ENCODE data around the gene SSBP4. TPM values are rescaled to one million over a fixed set of nuclear protein-coding genes. Genes with fewer than 3 reads are reported as not detected.
A peak's percentile ranks its signal among the peaks of the same experiment; 100 is the strongest.

Gene SSBP4
- total RNA-seq, 1 experiment from 2014 or later, result 51.2 TPM

DNA sequence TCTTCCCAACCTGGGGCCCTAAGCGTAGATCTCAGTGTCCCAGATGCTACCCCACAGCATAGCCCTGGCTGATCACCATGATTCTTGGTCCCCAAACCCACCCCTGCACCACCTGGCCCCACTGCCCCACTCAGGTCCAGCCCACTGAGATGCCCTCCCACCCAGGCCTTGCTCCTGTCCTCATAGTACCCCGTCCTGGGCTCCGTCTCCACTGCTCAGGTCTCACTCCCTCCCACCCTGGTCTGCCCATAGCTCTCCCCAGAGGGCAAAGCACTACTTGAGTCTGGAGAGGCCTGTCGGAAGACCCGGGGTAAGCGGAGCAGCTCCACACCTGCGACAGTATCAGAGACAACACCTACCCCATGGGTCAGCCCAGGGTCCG lies 54.5 kb downstream of the SSBP4 start:
- H3K4me1 Mint-ChIP-seq, result peaks cover 32% of the 10 kb centered on the region
- no peak overlapping the region for H3K27ac Mint-ChIP-seq
- CTCF ChIA-PET, result interaction anchor here (1.0 to 1.5 kb wide), 4 partner anchors 9 to 365 kb away, joined by 3 to 5 read pairs (median 4); no protein-coding TSS in a partner anchor

DNA sequence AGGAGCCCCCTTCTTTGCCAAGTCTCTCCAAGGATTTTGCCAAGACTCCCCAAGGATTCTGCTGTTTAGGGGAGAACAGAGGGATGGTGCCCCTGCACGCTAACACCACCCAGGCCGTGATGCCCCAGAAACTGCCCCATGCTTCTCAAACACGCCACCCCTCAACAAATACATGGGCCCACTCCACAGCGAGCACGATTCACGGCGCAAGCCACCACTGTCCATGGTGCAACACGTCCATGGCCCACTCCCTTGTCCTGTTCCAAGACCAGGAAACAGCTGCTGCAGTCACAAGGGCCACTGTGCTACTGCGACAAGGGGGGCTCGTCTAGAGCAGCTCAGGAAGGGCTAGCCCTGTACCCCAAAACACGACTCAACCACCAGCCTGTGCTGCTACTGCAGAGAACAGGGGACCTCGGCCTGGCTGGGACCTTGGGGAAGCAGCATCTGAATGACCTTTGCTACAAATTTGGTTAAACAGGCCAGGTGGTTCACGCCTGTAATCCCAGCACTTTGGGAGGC lies 55.2 kb downstream of the SSBP4 start:
- no peak for ATAC-seq
- POLR2A ChIA-PET, result interaction anchor here (0.8 kb wide), 1 partner anchor 14 kb away, joined by 3 read pairs; no protein-coding TSS in a partner anchor
- CTCF ChIA-PET, result interaction anchor here (1.0 to 1.5 kb wide), 2 partner anchors 8 to 10 kb away, joined by 4 to 5 read pairs; no protein-coding TSS in a partner anchor
- H3K27me3 Mint-ChIP-seq (ENCODE audit: low read depth), result no peaks in the 10 kb centered on the region
- TF ChIP-seq PRRX2 (CRISPR knock-in tag; IDR thresholded peaks at IDR 0.05) (no peak), RORB (CRISPR knock-in tag; IDR thresholded peaks at IDR 0.05) (no peak), CREB1 (CRISPR knock-in tag; IDR thresholded peaks at IDR 0.05) (no peak), ZNF416 (CRISPR knock-in tag; IDR thresholded peaks at IDR 0.05) (no peak), TEAD4 (CRISPR knock-in tag; IDR thresholded peaks at IDR 0.05) (no peak), SP1 (CRISPR knock-in tag; conservative IDR thresholded peaks at IDR 0.05) (no peak), CREM (CRISPR knock-in tag; IDR thresholded peaks at IDR 0.05) (no peak), RELA (CRISPR knock-in tag; IDR thresholded peaks at IDR 0.05; ENCODE audit: borderline replicate concordance) (no peak)
- TF ChIP-seq, protein P1, sequence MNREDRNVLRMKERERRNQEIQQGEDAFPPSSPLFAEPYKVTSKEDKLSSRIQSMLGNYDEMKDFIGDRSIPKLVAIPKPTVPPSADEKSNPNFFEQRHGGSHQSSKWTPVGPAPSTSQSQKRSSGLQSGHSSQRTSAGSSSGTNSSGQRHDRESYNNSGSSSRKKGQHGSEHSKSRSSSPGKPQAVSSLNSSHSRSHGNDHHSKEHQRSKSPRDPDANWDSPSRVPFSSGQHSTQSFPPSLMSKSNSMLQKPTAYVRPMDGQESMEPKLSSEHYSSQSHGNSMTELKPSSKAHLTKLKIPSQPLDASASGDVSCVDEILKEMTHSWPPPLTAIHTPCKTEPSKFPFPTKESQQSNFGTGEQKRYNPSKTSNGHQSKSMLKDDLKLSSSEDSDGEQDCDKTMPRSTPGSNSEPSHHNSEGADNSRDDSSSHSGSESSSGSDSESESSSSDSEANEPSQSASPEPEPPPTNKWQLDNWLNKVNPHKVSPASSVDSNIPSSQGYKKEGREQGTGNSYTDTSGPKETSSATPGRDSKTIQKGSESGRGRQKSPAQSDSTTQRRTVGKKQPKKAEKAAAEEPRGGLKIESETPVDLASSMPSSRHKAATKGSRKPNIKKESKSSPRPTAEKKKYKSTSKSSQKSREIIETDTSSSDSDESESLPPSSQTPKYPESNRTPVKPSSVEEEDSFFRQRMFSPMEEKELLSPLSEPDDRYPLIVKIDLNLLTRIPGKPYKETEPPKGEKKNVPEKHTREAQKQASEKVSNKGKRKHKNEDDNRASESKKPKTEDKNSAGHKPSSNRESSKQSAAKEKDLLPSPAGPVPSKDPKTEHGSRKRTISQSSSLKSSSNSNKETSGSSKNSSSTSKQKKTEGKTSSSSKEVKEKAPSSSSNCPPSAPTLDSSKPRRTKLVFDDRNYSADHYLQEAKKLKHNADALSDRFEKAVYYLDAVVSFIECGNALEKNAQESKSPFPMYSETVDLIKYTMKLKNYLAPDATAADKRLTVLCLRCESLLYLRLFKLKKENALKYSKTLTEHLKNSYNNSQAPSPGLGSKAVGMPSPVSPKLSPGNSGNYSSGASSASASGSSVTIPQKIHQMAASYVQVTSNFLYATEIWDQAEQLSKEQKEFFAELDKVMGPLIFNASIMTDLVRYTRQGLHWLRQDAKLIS (CRISPR knock-in tag; IDR thresholded peaks at IDR 0.05; ENCODE audit: borderline replicate concordance), result no peak
- TF ChIP-seq, protein P2, sequence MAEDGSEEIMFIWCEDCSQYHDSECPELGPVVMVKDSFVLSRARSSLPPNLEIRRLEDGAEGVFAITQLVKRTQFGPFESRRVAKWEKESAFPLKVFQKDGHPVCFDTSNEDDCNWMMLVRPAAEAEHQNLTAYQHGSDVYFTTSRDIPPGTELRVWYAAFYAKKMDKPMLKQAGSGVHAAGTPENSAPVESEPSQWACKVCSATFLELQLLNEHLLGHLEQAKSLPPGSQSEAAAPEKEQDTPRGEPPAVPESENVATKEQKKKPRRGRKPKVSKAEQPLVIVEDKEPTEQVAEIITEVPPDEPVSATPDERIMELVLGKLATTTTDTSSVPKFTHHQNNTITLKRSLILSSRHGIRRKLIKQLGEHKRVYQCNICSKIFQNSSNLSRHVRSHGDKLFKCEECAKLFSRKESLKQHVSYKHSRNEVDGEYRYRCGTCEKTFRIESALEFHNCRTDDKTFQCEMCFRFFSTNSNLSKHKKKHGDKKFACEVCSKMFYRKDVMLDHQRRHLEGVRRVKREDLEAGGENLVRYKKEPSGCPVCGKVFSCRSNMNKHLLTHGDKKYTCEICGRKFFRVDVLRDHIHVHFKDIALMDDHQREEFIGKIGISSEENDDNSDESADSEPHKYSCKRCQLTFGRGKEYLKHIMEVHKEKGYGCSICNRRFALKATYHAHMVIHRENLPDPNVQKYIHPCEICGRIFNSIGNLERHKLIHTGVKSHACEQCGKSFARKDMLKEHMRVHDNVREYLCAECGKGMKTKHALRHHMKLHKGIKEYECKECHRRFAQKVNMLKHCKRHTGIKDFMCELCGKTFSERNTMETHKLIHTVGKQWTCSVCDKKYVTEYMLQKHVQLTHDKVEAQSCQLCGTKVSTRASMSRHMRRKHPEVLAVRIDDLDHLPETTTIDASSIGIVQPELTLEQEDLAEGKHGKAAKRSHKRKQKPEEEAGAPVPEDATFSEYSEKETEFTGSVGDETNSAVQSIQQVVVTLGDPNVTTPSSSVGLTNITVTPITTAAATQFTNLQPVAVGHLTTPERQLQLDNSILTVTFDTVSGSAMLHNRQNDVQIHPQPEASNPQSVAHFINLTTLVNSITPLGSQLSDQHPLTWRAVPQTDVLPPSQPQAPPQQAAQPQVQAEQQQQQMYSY (CRISPR knock-in tag; IDR thresholded peaks at IDR 0.05), result no peak
- TF ChIP-seq, protein P3, sequence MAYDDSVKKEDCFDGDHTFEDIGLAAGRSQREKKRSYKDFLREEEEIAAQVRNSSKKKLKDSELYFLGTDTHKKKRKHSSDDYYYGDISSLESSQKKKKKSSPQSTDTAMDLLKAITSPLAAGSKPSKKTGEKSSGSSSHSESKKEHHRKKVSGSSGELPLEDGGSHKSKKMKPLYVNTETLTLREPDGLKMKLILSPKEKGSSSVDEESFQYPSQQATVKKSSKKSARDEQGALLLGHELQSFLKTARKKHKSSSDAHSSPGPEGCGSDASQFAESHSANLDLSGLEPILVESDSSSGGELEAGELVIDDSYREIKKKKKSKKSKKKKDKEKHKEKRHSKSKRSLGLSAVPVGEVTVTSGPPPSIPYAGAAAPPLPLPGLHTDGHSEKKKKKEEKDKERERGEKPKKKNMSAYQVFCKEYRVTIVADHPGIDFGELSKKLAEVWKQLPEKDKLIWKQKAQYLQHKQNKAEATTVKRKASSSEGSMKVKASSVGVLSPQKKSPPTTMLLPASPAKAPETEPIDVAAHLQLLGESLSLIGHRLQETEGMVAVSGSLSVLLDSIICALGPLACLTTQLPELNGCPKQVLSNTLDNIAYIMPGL (CRISPR knock-in tag; IDR thresholded peaks at IDR 0.05), result no peak
- TF ChIP-seq, protein P4, sequence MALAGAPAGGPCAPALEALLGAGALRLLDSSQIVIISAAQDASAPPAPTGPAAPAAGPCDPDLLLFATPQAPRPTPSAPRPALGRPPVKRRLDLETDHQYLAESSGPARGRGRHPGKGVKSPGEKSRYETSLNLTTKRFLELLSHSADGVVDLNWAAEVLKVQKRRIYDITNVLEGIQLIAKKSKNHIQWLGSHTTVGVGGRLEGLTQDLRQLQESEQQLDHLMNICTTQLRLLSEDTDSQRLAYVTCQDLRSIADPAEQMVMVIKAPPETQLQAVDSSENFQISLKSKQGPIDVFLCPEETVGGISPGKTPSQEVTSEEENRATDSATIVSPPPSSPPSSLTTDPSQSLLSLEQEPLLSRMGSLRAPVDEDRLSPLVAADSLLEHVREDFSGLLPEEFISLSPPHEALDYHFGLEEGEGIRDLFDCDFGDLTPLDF (CRISPR knock-in tag; IDR thresholded peaks at IDR 0.05), result no peak
- TF ChIP-seq, protein P5, sequence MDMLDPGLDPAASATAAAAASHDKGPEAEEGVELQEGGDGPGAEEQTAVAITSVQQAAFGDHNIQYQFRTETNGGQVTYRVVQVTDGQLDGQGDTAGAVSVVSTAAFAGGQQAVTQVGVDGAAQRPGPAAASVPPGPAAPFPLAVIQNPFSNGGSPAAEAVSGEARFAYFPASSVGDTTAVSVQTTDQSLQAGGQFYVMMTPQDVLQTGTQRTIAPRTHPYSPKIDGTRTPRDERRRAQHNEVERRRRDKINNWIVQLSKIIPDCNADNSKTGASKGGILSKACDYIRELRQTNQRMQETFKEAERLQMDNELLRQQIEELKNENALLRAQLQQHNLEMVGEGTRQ (CRISPR knock-in tag; IDR thresholded peaks at IDR 0.05), result no peak
- TF ChIP-seq, protein P6, sequence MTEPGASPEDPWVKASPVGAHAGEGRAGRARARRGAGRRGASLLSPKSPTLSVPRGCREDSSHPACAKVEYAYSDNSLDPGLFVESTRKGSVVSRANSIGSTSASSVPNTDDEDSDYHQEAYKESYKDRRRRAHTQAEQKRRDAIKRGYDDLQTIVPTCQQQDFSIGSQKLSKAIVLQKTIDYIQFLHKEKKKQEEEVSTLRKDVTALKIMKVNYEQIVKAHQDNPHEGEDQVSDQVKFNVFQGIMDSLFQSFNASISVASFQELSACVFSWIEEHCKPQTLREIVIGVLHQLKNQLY (CRISPR knock-in tag; IDR thresholded peaks at IDR 0.05), result no peak
- TF ChIP-seq, protein P7, sequence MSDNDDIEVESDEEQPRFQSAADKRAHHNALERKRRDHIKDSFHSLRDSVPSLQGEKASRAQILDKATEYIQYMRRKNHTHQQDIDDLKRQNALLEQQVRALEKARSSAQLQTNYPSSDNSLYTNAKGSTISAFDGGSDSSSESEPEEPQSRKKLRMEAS (CRISPR knock-in tag; IDR thresholded peaks at IDR 0.05), result no peak
- no peak for DNase-seq (ENCODE audit: low spot score)
- no peaks in the 10 kb centered on the region for H3K9me3 Mint-ChIP-seq
- H3K27ac Mint-ChIP-seq, result peak overlapping the region; percentile 32; the same call in 1 of the 2 replicates
- H3K4me3 Mint-ChIP-seq, result no peak overlapping the region
- H3K36me3 Mint-ChIP-seq, result no peaks in the 10 kb centered on the region
- H3K4me1 Mint-ChIP-seq, result peaks cover 37% of the 10 kb centered on the region

More for the DNA sequence above, 54.5 kb downstream of the SSBP4 start:
- Mint-ChIP-seq H3K27me3 (ENCODE audit: low read depth) (no peaks in the 10 kb centered on the region), H3K36me3 (no peaks in the 10 kb centered on the region), H3K4me3 (no peak overlapping the region), H3K9me3 (no peaks in the 10 kb centered on the region)
- POLR2A ChIA-PET, result interaction anchor here (0.8 kb wide), 1 partner anchor 15 kb away, joined by 3 read pairs; no protein-coding TSS in a partner anchor
- DNase-seq (ENCODE audit: low spot score), result no peak
- no peak for ATAC-seq
- TF ChIP-seq, protein P2 (CRISPR knock-in tag; IDR thresholded peaks at IDR 0.05), result 0 out of 2 replicates have a peak, but pooled peaks have one; percentile 39
- no peak for TF ChIP-seq NR2C2 (CRISPR knock-in tag; IDR thresholded peaks at IDR 0.05)

All from WTC11 (cell line).